GM12891 (cell line): Measurements from ENCODE around the gene STXBP5.

Source experiments
- DNase-seq: peaks from one replicate; pipeline ENCODE4 v3.0.0; 2011; ENCODE audit warnings: low spot score; ENCODE audit not compliant: insufficient read length
- FAIRE-seq: peaks from 2 replicates; lab custom pipeline; 2011; peaks lifted over from hg19 to GRCh38; lab: Jason Lieb, UNC
- PAX5 ChIP-seq: IDR thresholded peaks from 2 replicates; pipeline ENCODE4 v1.6.1; 2011; ENCODE audit warnings: low read length, moderate library complexity, mild to moderate bottlenecking; ENCODE audit not compliant: insufficient read depth, severe bottlenecking
- POLR2A ChIP-seq: IDR thresholded peaks from 2 replicates; pipeline ENCODE4 v1.6.1; 2011; ENCODE audit warnings: low read depth, low read length, control low read depth
- POLR2AphosphoS5 ChIP-seq: IDR thresholded peaks from 2 replicates; pipeline ENCODE4 v1.6.1; 2011; ENCODE audit warnings: low read depth, low read length, control low read depth
- POU2F2 ChIP-seq: IDR thresholded peaks from 2 replicates; pipeline ENCODE4 v1.6.1; 2011; ENCODE audit warnings: low read depth, mild to moderate bottlenecking, control low read depth, low read length, moderate library complexity
- SPI1 ChIP-seq: IDR thresholded peaks from 2 replicates; pipeline ENCODE4 v1.6.1; 2011; ENCODE audit warnings: low read depth, low read length, control low read depth
- TAF1 ChIP-seq: IDR thresholded peaks from 2 replicates; pipeline ENCODE4 v1.6.1; 2011; ENCODE audit warnings: low read depth, low read length, control low read depth

The STXBP5 gene

DNA sequence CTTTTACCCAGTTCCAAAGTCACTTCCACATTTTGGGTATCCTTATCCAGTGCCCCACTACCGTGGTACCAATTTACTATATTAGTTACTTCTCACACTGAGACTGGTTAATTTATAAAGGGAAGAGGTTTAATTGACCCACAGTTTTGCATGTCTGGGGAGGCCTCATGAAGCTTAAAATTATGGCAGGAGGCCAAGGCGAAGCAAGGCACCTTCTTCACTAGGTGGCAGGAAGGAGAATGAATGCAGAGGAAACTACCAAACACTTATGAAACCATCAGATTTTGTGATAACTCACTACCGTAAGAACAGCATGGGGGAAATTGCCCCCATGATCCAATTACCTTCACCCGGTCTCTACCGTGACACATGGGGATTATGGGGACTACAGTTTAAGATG lies 197.6 kb downstream of the STXBP5 start:
- DNase-seq, result no peak
- TF ChIP-seq PAX5 (no peak), POLR2A (no peak), SPI1 (no peak), POLR2AphosphoS5 (no peak), TAF1 (no peak), POU2F2 (no peak)
- FAIRE-seq, result no peak

DNA sequence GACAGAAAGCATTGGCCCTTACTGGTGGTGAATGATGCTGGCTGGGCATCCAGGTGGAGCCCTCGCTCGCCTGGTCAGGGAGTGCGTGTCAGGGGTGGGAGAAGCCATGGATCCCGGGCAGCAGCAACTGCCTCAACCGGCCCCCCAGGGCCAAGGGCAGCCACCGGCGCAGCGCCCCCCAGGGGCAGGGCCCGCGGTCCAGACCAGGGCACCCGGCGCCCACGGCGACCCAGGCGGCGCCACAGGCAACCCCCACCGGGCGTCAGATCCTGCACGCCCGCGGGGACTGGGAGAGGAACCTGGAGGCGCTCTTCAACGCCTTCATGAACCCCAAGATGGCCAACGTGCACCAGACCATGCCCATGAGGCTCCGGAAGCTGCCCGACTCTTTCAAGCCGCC lies 202.6 kb downstream of the STXBP5 start:
- TF ChIP-seq POLR2AphosphoS5 (no peak), SPI1 (no peak), PAX5 (no peak), POLR2A (no peak), TAF1 (no peak), POU2F2 (no peak)
- FAIRE-seq (no peak), DNase-seq (no peak)

DNA sequence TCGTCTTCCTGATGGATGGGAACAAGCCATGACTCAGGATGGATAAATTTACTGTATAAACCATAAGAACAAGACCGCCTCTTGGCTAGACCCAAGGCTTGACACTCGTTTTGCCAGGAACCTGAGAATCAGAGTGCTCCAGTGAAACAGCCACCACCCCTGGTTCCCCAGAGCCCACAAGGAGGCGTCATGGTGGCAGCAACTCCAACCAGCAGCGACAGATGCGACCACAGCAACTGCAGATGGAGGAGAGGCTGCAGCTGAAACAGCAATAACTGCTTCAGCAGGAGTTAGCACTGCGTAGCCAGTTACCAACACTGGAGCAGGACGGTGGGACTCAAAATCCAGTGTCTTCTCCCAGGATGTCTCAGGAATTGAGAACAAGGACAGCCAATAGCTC lies 203.4 kb downstream of the STXBP5 start:
- TF ChIP-seq POU2F2 (no peak), TAF1 (no peak), POLR2A (no peak), PAX5 (no peak), SPI1 (no peak), POLR2AphosphoS5 (no peak)
- DNase-seq (no peak), FAIRE-seq (no peak)

DNA sequence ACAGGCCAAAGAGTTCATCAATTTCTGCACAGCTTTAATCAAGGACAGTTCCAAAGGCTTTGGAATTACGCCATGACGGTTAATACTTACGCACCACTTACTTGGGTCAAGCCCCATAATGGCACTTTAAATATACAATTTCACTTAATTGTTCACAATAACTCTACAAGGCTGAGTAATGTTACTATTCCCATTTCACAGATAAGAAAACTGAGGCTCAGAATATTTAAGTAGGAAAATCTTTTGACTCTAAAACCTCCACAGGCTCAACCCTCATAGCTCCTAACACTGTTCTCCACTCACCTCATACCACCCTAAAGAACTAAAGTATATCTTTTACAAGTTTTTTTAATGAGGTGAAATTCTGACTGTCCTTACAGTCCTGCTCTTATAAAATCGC lies 212.4 kb downstream of the STXBP5 start:
- no peak for TF ChIP-seq POLR2A
- TF ChIP-seq POLR2AphosphoS5, result no peak
- no peak for TF ChIP-seq POU2F2
- TF ChIP-seq PAX5, result no peak
- no peak for TF ChIP-seq TAF1
- no peak for TF ChIP-seq SPI1
- FAIRE-seq (no peak), DNase-seq (no peak)

DNA sequence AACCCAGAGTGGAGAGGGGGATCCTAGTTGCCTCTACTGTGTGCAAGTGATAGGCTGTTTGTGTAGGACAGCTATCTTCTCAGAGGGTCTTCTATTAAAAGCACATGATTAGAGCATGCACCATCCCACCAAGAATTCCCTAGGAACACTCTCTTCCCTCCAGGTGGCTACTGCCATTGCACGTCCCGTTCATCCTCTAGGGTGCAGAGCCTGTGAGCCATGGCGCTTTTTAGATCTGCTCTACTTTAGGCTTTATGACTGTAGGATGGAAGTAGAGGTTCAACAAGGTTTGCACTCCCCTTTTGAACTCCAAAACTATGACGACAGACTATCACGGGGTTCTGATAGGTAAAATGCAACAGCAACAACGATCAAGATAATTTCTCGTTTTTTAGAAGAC lies 213.7 kb downstream of the STXBP5 start:
- TF ChIP-seq POLR2AphosphoS5 (no peak), POLR2A (no peak), SPI1 (no peak), PAX5 (no peak), TAF1 (no peak), POU2F2 (no peak)
- no peak for FAIRE-seq
- no peak for DNase-seq

DNA sequence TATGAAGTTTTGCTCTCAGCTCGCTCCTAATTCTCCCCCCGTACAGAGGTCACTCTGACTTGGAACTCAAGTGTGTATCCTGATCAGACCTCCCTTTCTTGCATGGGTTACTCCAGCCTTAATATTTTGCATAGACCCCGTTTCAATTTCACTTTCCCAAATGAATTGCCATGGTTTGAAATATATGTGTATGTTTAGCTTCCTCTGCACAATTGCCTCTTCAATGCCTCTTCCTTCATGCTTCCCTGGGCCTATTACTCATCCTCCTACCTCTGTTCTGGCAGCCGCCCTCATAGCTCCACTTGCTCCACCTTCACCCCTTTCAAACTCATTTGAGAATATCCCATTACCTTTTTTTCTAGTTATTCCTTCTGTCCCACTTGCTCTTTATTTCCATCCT lies 214.3 kb downstream of the STXBP5 start:
- no peak for FAIRE-seq
- DNase-seq, result no peak
- no peak for TF ChIP-seq POLR2AphosphoS5
- TF ChIP-seq TAF1, result no peak
- no peak for TF ChIP-seq PAX5
- no peak for TF ChIP-seq POLR2A
- no peak for TF ChIP-seq POU2F2
- TF ChIP-seq SPI1, result no peak

DNA sequence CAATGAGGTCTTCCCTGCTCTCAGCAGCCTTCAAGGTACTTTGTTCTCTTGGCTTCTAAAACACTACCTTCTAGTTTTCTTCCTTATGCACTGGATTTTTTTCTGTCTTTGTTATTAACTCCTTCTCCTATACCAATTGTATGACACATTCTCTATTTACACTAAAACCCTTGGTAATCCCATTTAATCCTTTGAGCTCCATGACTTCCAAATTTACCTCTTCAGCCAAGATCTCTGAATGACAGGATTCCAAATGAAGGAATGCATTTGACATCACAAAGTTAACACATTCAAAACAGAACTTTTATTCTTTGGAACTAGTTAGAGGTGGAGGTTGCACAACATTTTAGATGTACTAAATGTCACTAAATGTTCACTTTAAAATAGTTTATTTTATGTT lies 217.7 kb downstream of the STXBP5 start:
- DNase-seq (no peak), FAIRE-seq (no peak)
- TF ChIP-seq POU2F2 (no peak), POLR2A (no peak), SPI1 (no peak), PAX5 (no peak), TAF1 (no peak), POLR2AphosphoS5 (no peak)

DNA sequence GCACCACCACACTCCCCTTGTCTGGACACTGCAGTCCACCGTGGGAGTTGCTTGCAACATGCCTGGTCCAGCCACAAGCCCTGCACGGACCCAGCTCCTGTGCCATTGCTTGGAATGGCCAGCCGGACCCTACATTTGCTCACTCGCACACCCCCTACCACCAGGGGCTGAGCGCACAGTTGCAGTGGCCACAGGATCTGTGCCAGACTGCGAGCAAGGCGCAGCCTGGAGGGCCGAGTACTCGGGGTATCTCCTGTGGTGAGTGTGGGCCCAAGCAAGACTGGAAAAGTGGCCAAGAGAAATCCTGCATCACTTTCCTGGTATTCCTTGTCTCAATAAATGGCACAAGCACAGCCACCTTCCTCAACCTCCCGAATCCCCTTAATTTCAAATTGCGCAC lies 218.9 kb downstream of the STXBP5 start:
- FAIRE-seq, result no peak

DNA sequence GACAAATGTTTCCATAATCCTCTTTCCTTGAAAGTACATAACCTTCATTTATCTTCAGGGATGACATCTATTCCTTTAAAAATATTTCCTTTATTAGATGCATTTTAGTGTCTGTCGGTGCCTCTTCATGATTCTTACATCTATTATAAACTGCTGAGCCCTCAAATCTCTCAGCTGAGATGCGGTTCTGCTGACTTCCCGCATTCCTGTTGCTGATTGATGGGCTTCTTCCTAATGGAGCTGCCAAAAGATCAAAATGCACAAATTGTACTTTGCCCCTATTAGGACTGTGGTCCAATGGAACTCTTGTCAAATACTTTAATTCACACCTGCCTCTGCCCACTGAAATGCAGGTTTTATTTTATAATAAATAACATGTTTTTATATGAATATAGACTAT lies 225.6 kb downstream of the STXBP5 start:
- DNase-seq (no peak), FAIRE-seq (no peak)
- no peak for TF ChIP-seq POLR2AphosphoS5
- TF ChIP-seq POU2F2, result no peak
- TF ChIP-seq PAX5, result no peak
- TF ChIP-seq SPI1, result no peak
- no peak for TF ChIP-seq POLR2A
- TF ChIP-seq TAF1, result no peak

More for the DNA sequence above, 218.9 kb downstream of the STXBP5 start:
- TF ChIP-seq PAX5 (no peak), POLR2A (no peak)
- no peak for DNase-seq

DNA sequence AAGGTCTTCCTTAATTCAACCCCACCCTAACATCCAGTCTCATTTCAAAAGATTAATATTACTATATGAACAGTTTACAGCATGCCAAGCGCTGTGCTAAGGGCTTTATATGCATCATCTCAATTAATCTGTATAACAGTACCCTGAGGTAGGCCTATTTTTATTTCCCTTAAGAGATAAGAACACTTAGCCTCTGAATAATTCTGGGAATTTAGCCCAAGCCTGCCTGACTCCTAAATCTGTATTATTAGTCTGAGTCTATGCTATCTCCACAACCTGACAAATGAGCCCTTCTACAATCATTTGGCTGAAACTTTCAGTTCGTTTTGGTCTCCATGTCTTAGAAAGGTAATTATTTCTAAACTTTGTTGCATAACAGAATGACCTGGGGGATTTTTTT lies 226.6 kb downstream of the STXBP5 start:
- FAIRE-seq (no peak), DNase-seq (no peak)
- TF ChIP-seq POU2F2 (no peak), SPI1 (no peak), TAF1 (no peak), PAX5 (no peak), POLR2A (no peak), POLR2AphosphoS5 (no peak)
